Testis (tissue), 3 donors: ENCODE measurements around the gene ANKRD13A. TPM values are rescaled to one million over a fixed set of nuclear protein-coding genes. Genes with fewer than 3 reads are reported as not detected.

Experiments used
- DNase-seq: peaks from one replicate; pipeline ENCODE4 v3.0.0-alpha.2; 2019
- H3K27ac ChIP-seq, 2 donors: fragments of 200-600 bp; sonication (generic); one replicate each; pipeline ENCODE4 v1.5.1; 2019
- H3K27me3 ChIP-seq: fragments of 200-600 bp; sonication (generic); one replicate; pipeline ENCODE4 v1.5.1; 2019
- H3K36me3 ChIP-seq: fragments of 200-600 bp; sonication (generic); one replicate; pipeline ENCODE4 v1.5.1; 2017; ENCODE audit warnings: low read depth; ENCODE audit errors: missing control alignments
- H3K4me1 ChIP-seq: fragments of 200-600 bp; sonication (generic); one replicate; pipeline ENCODE4 v1.5.1; 2019
- H3K4me3 ChIP-seq, 2 donors: fragments of 200-600 bp; sonication (generic); one replicate each; pipeline ENCODE4 v1.5.1; 2017 to 2019
- H3K9me3 ChIP-seq: fragments of 200-600 bp; sonication (generic); one replicate; pipeline ENCODE4 v1.5.1; 2017
- CTCF ChIP-seq, 3 experiments: fragments of 450-650 bp in 2 of 3; fragments of 200-600 bp in 1 of 3; sonication (generic) in 1 of 3; IDR thresholded peaks; one replicate each; pipeline ENCODE4 v1.5.1; 2016 to 2019; ENCODE audit warnings: antibody characterized with exemption in 3 of 3, mild to moderate bottlenecking in 2 of 3, moderate library complexity in 1 of 3
- POLR2A ChIP-seq: fragments of 450-650 bp; IDR thresholded peaks from one replicate; pipeline ENCODE4 v1.6.1; 2017; ENCODE audit warnings: antibody characterized with exemption, mild to moderate bottlenecking, moderate library complexity
- WGBS, 2 donors: methylation state at CpG; one replicate each; pipeline ENCODE4 v1.1.5; 2018; 5-methylcytosine and 5-hydroxymethylcytosine counted together
- intact Hi-C: fragments of 100-400 bp; cut with DNase I; formaldehyde crosslinking; loops from one replicate; pipeline ENCODE4 v1.15.1; 2023; ENCODE audit warnings: low total_unique reads
- polyA plus RNA-seq: library from polyadenylated mRNA; stranded (reverse); fragments of 350-450 nt; fragmentation: Illumina TruSeq; extraction: RNeasy Lipid Tissue Mini Kit (QIAGEN cat#74804); gene quantifications from one replicate; pipeline ENCODE4 v1.2.3, GENCODE V29; 2014; ENCODE audit warnings: low read depth, low replicate concordance; ENCODE audit not compliant: insufficient read depth
- total RNA-seq, 2 donors: library from RNA; depleted of rRNA; stranded (reverse); fragments of >200 nt; gene quantifications; one replicate each; pipeline ENCODE4 v1.2.3, GENCODE V29; 2016

The ANKRD13A gene
- total and polyA plus RNA-seq, 3 donors from 2014 or later, result 129 to 165 (median 156) TPM

GRCh38 chr12:109993091-109993490 is 6.1 kb upstream of the ANKRD13A start:
- intact Hi-C loops, result no loop called here
- H3K4me1 ChIP-seq, result peaks cover 6% of the 10 kb centered on the region
- H3K9me3 ChIP-seq, result no peaks in the 10 kb centered on the region
- TF ChIP-seq POLR2A (no peak), CTCF (IDR thresholded peaks at IDR 0.05) (no peak)
- no peak for DNase-seq
- 89 to 90% methylated on average over 2 of the region's 2 CpGs for WGBS, 2 donors
- no peaks in the 10 kb centered on the region for H3K27me3 ChIP-seq
- no peak overlapping the region for H3K4me3 ChIP-seq
- H3K36me3 ChIP-seq, result no peaks in the 10 kb centered on the region
- H3K27ac ChIP-seq, result no peak overlapping the region

GRCh38 chr12:109994401-109995175 is 4.6 kb upstream of the ANKRD13A start:
- no peaks in the 10 kb centered on the region for H3K27me3 ChIP-seq
- H3K27ac ChIP-seq, result no peak overlapping the region
- TF ChIP-seq POLR2A, result no peak
- no peak for TF ChIP-seq CTCF (IDR thresholded peaks at IDR 0.05)
- no peaks in the 10 kb centered on the region for H3K36me3 ChIP-seq
- H3K4me1 ChIP-seq, result peaks cover 6% of the 10 kb centered on the region
- H3K9me3 ChIP-seq, result no peaks in the 10 kb centered on the region
- intact Hi-C loops, result no loop called here
- DNase-seq, result no peak
- peak overlapping the region in 1 of 2 donors; percentile 100 for H3K4me3 ChIP-seq
- 49 to 53% methylated on average over 6 of the region's 6 CpGs for WGBS, 2 donors

- H3K27ac ChIP-seq, result peak overlapping the region; percentile 71 to 79
- H3K27me3 ChIP-seq, result no peaks in the 10 kb centered on the region
- H3K4me3 ChIP-seq, result peak overlapping the region; percentile 99 to 100
- no peaks in the 10 kb centered on the region for H3K36me3 ChIP-seq
- no peak for DNase-seq
- TF ChIP-seq POLR2A (no peak), CTCF (IDR thresholded peaks at IDR 0.05) (no peak)
- intact Hi-C loops, result no loop called here
- H3K9me3 ChIP-seq, result no peaks in the 10 kb centered on the region
- H3K4me1 ChIP-seq, result peaks cover 9% of the 10 kb centered on the region
- 0 to 1% methylated on average over 5 to 6 of the region's 6 CpGs for WGBS, 2 donors
Observed at GRCh38 chr12:109995361-109995685, 3.9 kb upstream of the ANKRD13A start.

- H3K36me3 ChIP-seq, result no peaks in the 10 kb centered on the region
- peaks cover 12% of the 10 kb centered on the region for H3K4me1 ChIP-seq
- no peaks in the 10 kb centered on the region for H3K9me3 ChIP-seq
- peak within 1 kb of the TSS; percentile 99 to 100 for H3K4me3 ChIP-seq
- 1% methylated on average over 14 to 57 of the region's 65 CpGs for WGBS, 2 donors
- no peak for TF ChIP-seq CTCF (IDR thresholded peaks at IDR 0.05)
- peak; percentile 45 for TF ChIP-seq POLR2A
- DNase-seq, result peak; percentile 96
- peak within 1 kb of the TSS; percentile 71 to 79 for H3K27ac ChIP-seq
- no peaks in the 10 kb centered on the region for H3K27me3 ChIP-seq
- intact Hi-C loops, result no loop called here
Observed at GRCh38 chr12:109995686-109996482, 3.3 kb upstream of the ANKRD13A start, which contains the start of gene GIT2. Gene GIT2 (minus strand): TSS chr12:109996368. CDS start chr12:109996224, 144 bp downstream.
